GM23248 (cell line): ENCODE data around the gene IMMT. TPM values are rescaled to one million over a fixed set of nuclear protein-coding genes. Genes with fewer than 3 reads are reported as not detected.
A peak's percentile ranks its signal among the peaks of the same experiment; 100 is the strongest.

Source experiments
- DNase-seq: peaks from one replicate; pipeline ENCODE4 v3.0.0-alpha.2; 2015
- H2AFZ ChIP-seq: fragments of 200-600 bp; sonication (generic); 2 replicates; pipeline ENCODE4 v1.6.1; 2016; ENCODE audit warnings: antibody characterized with exemption
- H3F3A ChIP-seq: fragments of 200-600 bp; sonication (generic); 2 replicates; pipeline ENCODE4 v1.6.1; 2016; ENCODE audit warnings: mild to moderate bottlenecking, antibody characterized with exemption, mixed run types; ENCODE audit not compliant: insufficient read depth
- H3K27ac ChIP-seq: fragments of 200-600 bp; sonication (generic); 2 replicates; pipeline ENCODE4 v1.5.1; 2016; ENCODE audit warnings: mild to moderate bottlenecking
- H3K27me3 ChIP-seq: fragments of 200-600 bp; sonication (generic); replicated peaks from 2 replicates; pipeline ENCODE4 v1.6.1; 2016; ENCODE audit warnings: mild to moderate bottlenecking; ENCODE audit not compliant: insufficient read depth
- H3K36me3 ChIP-seq: fragments of 200-600 bp; sonication (generic); 2 replicates; pipeline ENCODE4 v1.6.1; 2016; ENCODE audit warnings: low read depth, mild to moderate bottlenecking
- H3K4me1 ChIP-seq: fragments of 200-600 bp; sonication (generic); 2 replicates; pipeline ENCODE4 v1.6.1; 2016; ENCODE audit warnings: mild to moderate bottlenecking; ENCODE audit not compliant: insufficient read depth
- H3K4me2 ChIP-seq: fragments of 200-600 bp; sonication (generic); one replicate; pipeline ENCODE4 v1.6.1; 2016; ENCODE audit warnings: mild to moderate bottlenecking; ENCODE audit not compliant: unreplicated experiment
- H3K4me3 ChIP-seq: fragments of 200-600 bp; sonication (generic); 2 replicates; pipeline ENCODE4 v1.5.1; 2016; ENCODE audit warnings: mild to moderate bottlenecking
- H3K79me2 ChIP-seq: fragments of 200-600 bp; sonication (generic); 2 replicates; pipeline ENCODE4 v1.6.1; 2016; ENCODE audit warnings: mild to moderate bottlenecking; ENCODE audit not compliant: insufficient read depth
- H3K9ac ChIP-seq: fragments of 200-600 bp; sonication (generic); 2 replicates; pipeline ENCODE4 v1.6.1; 2016; ENCODE audit warnings: mild to moderate bottlenecking
- H3K9me2 ChIP-seq: fragments of 200-600 bp; sonication (generic); 2 replicates; pipeline ENCODE4 v1.6.1; 2016; ENCODE audit warnings: mixed run types, mild to moderate bottlenecking, moderate library complexity; ENCODE audit not compliant: insufficient read depth
- H3K9me3 ChIP-seq: fragments of 200-600 bp; sonication (generic); one replicate; pipeline ENCODE4 v1.6.1; 2017; ENCODE audit warnings: low read depth
- H4K20me1 ChIP-seq: fragments of 200-600 bp; sonication (generic); 2 replicates; pipeline ENCODE4 v1.6.0; 2016; ENCODE audit not compliant: insufficient read depth
- EZH2 ChIP-seq: fragments of 200-600 bp; sonication (generic); IDR thresholded peaks from 2 replicates; pipeline ENCODE4 v1.6.1; 2018; ENCODE audit warnings: antibody characterized with exemption, mild to moderate bottlenecking; ENCODE audit not compliant: insufficient read depth, poor library complexity, severe bottlenecking
- EZH2phosphoT487 ChIP-seq: fragments of 200-600 bp; sonication (generic); IDR thresholded peaks from 2 replicates; pipeline ENCODE4 v1.6.1; 2018; ENCODE audit warnings: antibody characterized with exemption, moderate library complexity, mild to moderate bottlenecking, low read depth; ENCODE audit not compliant: insufficient read depth
- WGBS, 2 experiments: methylation state at CpG; one replicate each; pipeline ENCODE4 v1.1.6; 2015 to 2017; ENCODE audit warnings: low lambda C conversion rate in 2 of 2, low coverage in 1 of 2; ENCODE audit errors: missing lambda C conversion rate in 2 of 2; 5-methylcytosine and 5-hydroxymethylcytosine counted together
- in situ Hi-C: fragments of 300-500 bp; cut with MboI; formaldehyde crosslinking; loops from 2 replicates; pipeline ENCODE4 v1.15.0; 2020
- polyA plus RNA-seq: library from polyadenylated mRNA; unstranded; fragments of >200 nt; fragmentation: Nextera tagmentation; extraction: Ambion mirVana; gene quantifications from 2 replicates; pipeline ENCODE4 v1.2.1, GENCODE V29; 2016
- total RNA-seq: library from RNA; depleted of rRNA; stranded (reverse); fragments of >200 nt; shearing (Covaris generic); gene quantifications from 2 replicates; pipeline ENCODE4 v1.2.3, GENCODE V29; 2014

The IMMT gene
- total and polyA plus RNA-seq, 2 experiments from 2014 or later, result 60.4 to 75.4 TPM

GRCh38 chr2:86216575-86217555 is 21.6 kb upstream of the IMMT start:
- Histone ChIP-seq H3K27ac (peak overlapping the region; percentile 66), H3K79me2 (no peaks in the 10 kb centered on the region), H2AFZ (peak overlapping the region; percentile 60), H3K36me3 (peaks cover 7% of the 10 kb centered on the region), H3K9me3 (no peaks in the 10 kb centered on the region), H3F3A (no peaks in the 10 kb centered on the region; the same call in 1 of the 2 replicates), H4K20me1 (no peaks in the 10 kb centered on the region), H3K4me2 (peak overlapping the region; percentile 55), H3K4me1 (peaks cover 17% of the 10 kb centered on the region), H3K9me2 (no peaks in the 10 kb centered on the region), H3K9ac (peak overlapping the region; percentile 44; the same call in 1 of the 2 replicates), H3K27me3 (no peaks in the 10 kb centered on the region), H3K4me3 (peak overlapping the region; percentile 41)
- WGBS, 2 experiments, result 48 to 57% methylated on average over 13 of the region's 13 CpGs
- in situ Hi-C loops, result no loop called here
- no peak for TF ChIP-seq EZH2
- no peak for TF ChIP-seq EZH2phosphoT487
- DNase-seq, result peak; percentile 95

GRCh38 chr2:86214503-86214832 is 19.2 kb upstream of the IMMT start:
- H3K4me1 ChIP-seq, result peaks cover 17% of the 10 kb centered on the region
- DNase-seq, result no peak
- no peaks in the 10 kb centered on the region for H3K79me2 ChIP-seq
- H3K9me3 ChIP-seq, result no peaks in the 10 kb centered on the region
- 60 to 63% methylated on average over 2 of the region's 2 CpGs for WGBS, 2 experiments
- no peaks in the 10 kb centered on the region; the same call in 1 of the 2 replicates for H3F3A ChIP-seq
- H3K36me3 ChIP-seq, result peaks cover 14% of the 10 kb centered on the region
- no peaks in the 10 kb centered on the region for H3K9me2 ChIP-seq
- in situ Hi-C loops, result no loop called here
- H3K4me2 ChIP-seq, result no peak overlapping the region
- H3K27ac ChIP-seq, result no peak overlapping the region
- no peaks in the 10 kb centered on the region for H4K20me1 ChIP-seq
- TF ChIP-seq EZH2phosphoT487, result no peak
- no peak for TF ChIP-seq EZH2
- H2AFZ ChIP-seq, result no peak overlapping the region
- no peaks in the 10 kb centered on the region for H3K27me3 ChIP-seq
- no peak overlapping the region for H3K4me3 ChIP-seq
- H3K9ac ChIP-seq, result no peak overlapping the region

DNA sequence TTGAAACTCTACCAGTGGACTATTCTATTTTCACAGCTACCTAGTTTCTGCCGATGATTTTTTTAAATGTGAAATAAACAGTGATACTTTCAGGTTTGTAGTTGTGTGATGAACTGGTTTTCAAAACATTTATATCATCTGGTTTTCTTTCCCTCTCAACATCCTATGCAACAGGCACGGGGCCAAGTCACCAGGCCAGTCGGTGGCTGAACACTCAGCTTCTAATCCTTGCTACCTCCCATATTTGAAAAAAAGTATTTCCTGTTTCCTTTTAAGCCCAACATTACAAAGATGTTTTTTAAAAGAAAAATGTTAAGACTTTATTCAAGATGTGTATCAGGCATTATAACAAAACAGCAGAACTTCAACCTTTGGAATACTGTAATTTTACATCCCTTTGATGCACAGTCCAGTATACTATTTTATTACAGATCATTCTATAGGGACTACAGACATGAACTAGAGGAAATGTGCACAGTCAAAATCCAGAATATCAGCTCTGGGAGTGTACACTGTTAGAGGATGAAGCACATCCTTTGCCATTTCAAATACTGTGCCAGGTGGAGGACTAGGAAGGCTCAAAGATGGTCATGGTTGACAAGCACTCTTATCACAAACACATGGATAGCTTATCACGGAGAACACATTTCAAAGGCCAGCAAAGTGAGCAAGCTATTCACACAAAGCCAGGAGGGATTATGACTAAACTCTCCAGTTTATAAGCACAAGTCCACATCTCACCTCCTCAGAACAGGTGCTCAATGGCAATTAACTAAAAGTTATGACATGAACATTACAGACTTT is 18.6 kb upstream of the IMMT start:
- DNase-seq, result no peak
- no peaks in the 10 kb centered on the region for H3K27me3 ChIP-seq
- H3K36me3 ChIP-seq, result peaks cover 18% of the 10 kb centered on the region
- H3K9me3 ChIP-seq, result no peaks in the 10 kb centered on the region
- H2AFZ ChIP-seq, result no peak overlapping the region
- no peak overlapping the region for H3K4me2 ChIP-seq
- H3K4me1 ChIP-seq, result peaks cover 17% of the 10 kb centered on the region
- no peaks in the 10 kb centered on the region for H4K20me1 ChIP-seq
- H3K79me2 ChIP-seq, result no peaks in the 10 kb centered on the region
- H3K9me2 ChIP-seq, result no peaks in the 10 kb centered on the region
- no peak for TF ChIP-seq EZH2phosphoT487
- no peak for TF ChIP-seq EZH2
- no peak overlapping the region for H3K4me3 ChIP-seq
- no peaks in the 10 kb centered on the region; the same call in 1 of the 2 replicates for H3F3A ChIP-seq
- 82 to 83% methylated on average over 4 of the region's 4 CpGs for WGBS, 2 experiments
- H3K9ac ChIP-seq, result no peak overlapping the region
- in situ Hi-C loops, result no loop called here
- H3K27ac ChIP-seq, result no peak overlapping the region

- Histone ChIP-seq H3K9me3 (no peaks in the 10 kb centered on the region), H3K9ac (no peak overlapping the region), H3K79me2 (no peaks in the 10 kb centered on the region), H3K4me3 (no peak overlapping the region), H2AFZ (no peak overlapping the region), H4K20me1 (no peaks in the 10 kb centered on the region), H3K27me3 (no peaks in the 10 kb centered on the region), H3K36me3 (peaks cover 24% of the 10 kb centered on the region), H3K4me2 (no peak overlapping the region), H3K27ac (no peak overlapping the region), H3K9me2 (no peaks in the 10 kb centered on the region), H3F3A (no peaks in the 10 kb centered on the region; the same call in 1 of the 2 replicates), H3K4me1 (peaks cover 17% of the 10 kb centered on the region)
- in situ Hi-C loops, result no loop called here
- 53 to 58% methylated on average over 1 of the region's 1 CpG for WGBS, 2 experiments
- no peak for DNase-seq
- no peak for TF ChIP-seq EZH2phosphoT487
- TF ChIP-seq EZH2, result no peak
Observed at GRCh38 chr2:86213056-86213455, 17.8 kb upstream of the IMMT start.
